ENCODE measurements around the gene TNFSF4.
"Not testable (repeated sequence)": the region's sequence is repeated elsewhere in the genome, so short reads cannot be mapped to it uniquely, and the experiment has no call there.

The TNFSF4 gene, protein sequence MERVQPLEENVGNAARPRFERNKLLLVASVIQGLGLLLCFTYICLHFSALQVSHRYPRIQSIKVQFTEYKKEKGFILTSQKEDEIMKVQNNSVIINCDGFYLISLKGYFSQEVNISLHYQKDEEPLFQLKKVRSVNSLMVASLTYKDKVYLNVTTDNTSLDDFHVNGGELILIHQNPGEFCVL

DNA sequence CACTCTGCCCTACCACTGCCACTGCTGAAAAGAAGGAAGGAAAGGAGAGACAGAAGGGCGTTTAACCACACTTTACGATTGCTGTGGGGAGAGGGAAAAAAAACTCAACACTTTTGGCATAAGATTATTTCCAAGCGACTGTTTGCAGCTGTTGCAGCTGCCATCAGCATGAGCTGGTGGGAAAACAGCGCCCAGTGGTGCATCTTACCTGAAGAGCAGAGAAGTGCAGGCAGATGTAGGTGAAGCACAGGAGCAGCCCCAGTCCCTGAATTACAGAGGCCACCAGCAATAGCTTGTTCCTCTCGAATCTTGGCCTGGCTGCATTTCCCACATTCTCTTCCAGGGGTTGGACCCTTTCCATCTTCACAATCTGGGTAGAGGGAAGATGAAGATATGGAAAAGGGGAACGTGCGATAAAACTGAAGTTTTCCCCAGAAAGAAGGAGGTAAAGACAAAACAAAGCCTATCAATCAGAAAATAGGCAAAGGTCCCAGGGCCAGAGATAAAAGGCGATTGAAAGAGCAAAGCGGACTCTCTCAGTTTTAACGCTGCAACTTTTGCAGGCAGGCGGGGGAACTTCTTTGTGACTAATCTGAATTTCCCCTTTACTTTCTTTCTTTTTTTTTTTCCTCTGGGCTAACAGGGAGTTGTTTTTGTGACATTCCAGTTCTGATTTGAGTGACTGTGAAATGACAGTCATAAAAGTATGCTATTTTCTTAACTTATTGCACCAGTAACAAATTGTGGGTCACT lies at the start of gene TNFSF4:
TSS of gene TNFSF4 (minus strand) at position 516 of the 753 bp plus-strand sequence. CDS start at position 361, 155 bp downstream.
- DNase-seq = peak; percentile 94
- in situ Hi-C loops (cut with MboI; ENCODE audit: low pct_unique_long_range_greater_than_20kb, low sequenced_read_pairs) = no loop called here

DNA sequence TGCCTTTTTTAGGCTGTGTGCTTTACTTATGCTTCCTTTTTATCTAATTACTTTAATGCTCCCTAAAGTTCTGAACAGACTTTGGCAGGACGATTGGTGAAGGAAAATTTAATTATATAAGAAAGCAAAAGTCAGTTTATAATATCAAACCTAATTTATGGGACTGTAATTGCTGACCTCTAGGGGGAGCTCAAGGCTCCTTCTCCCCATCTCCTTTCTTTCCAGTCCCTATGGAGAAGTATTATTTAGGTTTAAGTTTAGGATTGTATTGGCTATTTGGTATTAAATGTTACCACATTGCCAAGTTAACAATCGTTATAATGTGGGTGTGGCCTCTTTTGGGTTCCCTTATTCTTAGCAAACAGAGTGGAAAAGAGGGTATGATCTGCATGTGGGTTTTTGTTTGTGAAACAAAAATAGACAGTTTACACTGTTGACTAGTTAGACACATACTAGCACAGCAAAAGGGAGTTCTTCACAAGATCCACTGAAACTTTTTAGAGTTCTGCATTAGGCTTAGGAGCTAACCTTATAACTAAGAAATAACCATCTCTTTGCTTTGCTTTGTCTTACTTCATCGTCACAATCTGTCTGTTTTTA lies 48.2 kb upstream of the TNFSF4 start:
- in situ Hi-C loops (cut with MboI; ENCODE audit: low pct_unique_long_range_greater_than_20kb, low sequenced_read_pairs) = no loop called here
- DNase-seq = peak; percentile 63

DNA sequence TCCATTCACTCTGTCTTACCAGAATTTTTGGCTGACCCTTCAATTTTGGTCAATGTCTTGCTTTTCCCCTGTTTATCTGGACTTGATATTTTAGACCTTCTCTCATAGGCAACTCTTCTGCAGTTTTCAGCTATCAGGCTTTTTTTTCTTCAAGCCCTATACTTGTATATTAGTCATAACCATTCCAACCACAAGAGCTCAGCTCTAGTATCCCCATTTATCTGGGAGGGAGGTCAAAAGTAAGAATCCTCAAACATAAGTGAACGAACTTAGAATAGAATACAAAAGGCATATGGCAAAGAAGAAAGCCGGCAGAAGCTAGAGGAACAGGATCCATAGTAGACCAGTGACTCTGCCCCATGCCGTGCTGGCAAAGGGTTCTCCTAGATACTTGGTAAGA lies 45.9 kb upstream of the TNFSF4 start:
- in situ Hi-C loops (cut with MboI; ENCODE audit: low pct_unique_long_range_greater_than_20kb, low sequenced_read_pairs) = no loop called here
- DNase-seq = no peak

DNA sequence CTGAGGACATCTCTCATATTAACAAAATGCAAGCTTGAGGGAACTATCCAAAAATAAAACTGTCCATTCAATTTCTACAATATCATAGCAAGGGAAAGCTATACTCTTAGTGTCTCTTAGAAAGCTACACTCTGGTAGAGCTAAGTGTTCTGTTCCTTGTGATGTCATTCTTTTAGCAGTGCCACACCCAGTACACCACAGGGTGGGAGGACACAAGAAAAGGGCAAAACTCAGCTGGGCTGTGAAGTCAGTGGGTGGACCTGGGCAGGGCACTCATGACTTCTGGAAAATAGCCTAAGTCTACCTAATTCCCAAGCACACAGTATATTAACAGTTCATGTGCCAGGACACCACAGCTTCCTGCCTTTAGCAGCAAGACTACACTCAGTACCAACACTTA lies 42.2 kb upstream of the TNFSF4 start:
- in situ Hi-C loops (cut with MboI; ENCODE audit: low pct_unique_long_range_greater_than_20kb, low sequenced_read_pairs) = no loop called here
- DNase-seq = no peak

DNA sequence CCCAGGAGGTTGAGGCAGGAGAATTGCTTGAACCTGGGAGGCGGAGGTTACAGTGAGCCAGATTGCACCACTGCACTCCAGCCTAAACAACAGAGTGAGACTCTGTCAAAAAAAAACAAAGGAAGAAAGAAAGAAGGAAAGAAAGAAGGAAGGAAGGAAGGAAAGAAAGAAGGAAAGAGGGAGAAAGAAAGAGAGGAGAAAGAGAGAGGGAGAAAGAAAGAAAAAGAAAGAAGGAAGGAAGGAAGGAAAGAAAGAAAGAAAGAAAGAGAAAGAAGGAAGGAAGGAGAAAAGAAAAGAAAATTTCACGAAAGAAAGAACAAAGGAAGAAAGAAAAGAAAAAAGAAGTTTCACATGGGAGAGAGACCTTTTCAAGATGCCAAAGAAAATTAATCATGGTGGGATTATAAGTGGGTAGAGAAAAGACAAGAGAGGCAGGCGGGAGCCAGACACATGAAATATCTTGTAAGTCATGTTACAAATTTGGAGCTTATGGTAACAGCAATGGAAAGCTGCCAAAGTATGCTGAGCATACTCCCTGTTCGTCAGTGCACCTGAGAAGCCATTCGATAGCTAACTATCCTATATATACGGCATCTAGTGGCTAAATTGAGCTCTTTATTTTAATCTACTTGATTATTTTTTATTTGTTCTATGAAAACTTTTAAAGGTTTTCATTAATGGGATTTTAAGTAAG lies 41.3 kb upstream of the TNFSF4 start:
- in situ Hi-C loops (cut with MboI; ENCODE audit: low pct_unique_long_range_greater_than_20kb, low sequenced_read_pairs) = no loop called here
- no peak for DNase-seq

DNA sequence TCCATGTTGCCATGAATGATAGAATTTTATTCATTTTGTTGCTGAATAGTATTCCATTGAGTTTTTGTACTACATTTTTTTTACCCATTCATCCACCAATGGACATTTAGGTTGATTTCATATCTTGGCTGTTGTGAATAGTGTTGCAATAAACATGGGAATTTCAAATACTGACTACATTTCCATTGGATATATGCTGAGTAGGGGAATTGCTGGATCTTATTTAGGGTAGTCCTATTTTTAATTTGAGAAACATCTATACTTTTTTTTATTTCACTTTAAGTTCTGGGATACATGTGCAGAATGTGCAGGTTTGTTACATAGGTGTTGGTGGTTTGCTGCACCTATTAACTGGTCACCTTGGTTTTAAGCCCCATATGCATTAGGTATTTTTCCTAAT lies 38.8 kb upstream of the TNFSF4 start:
- DNase-seq = no peak
- in situ Hi-C loops (cut with MboI; ENCODE audit: low pct_unique_long_range_greater_than_20kb, low sequenced_read_pairs) = no loop called here

DNA sequence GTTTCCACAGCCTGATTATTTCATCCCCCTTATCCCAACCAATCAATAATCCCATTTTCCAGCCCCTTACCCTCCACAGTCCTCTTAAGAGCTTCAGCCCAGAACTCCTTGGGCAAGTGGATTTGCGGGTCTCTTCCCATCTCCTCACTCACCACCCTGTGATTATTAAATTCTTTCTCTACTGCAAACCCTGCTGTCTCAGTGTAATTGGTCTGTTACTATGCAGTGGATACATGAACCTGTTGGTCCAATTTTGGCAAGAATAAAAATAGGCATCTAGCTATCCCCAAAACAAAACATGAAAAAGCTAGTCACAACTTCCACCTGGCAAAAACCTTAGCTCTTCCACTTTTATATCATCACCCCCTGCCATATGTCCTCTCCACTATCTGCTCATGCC lies 36.2 kb upstream of the TNFSF4 start:
- DNase-seq = no peak
- in situ Hi-C loops (cut with MboI; ENCODE audit: low pct_unique_long_range_greater_than_20kb, low sequenced_read_pairs) = no loop called here

DNA sequence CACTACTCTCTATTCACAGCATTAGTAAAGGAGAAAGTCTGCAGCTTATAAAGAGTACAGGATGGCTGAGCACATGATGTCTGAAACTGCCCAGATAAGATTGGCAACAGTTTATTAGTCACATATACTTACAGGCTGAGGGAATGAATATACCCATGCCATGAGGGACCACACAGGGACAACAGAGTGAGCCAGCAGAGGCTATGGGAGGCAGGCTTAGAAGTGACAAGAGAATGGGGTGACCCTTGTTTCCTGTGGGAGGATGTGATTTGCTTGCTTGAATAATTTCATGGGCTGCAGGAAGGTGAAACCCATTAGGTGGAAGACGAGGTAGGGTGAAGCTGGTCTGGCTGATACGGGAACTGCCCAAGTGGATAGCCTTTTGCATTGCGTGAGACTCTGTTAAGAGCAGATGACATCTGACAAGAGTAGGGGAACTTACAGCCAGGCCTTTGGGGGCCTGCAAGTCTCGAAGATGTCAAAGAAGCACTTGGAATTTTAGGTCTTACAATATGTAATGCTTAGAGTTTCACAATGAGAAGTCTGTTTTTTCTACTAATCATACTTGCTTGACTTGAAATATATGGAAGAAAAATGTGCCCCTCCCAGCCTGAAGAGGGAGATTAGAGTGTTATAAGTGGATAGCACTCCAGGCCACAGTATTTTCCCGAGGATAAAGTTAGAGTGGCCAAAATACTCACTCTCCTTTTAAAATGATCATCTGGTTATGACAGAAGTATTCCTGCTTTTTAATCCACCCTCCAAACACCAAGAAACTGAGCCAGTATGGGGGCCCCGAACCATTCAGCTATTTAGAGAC lies 34.6 kb upstream of the TNFSF4 start:
- peak; percentile 81 for DNase-seq

DNA sequence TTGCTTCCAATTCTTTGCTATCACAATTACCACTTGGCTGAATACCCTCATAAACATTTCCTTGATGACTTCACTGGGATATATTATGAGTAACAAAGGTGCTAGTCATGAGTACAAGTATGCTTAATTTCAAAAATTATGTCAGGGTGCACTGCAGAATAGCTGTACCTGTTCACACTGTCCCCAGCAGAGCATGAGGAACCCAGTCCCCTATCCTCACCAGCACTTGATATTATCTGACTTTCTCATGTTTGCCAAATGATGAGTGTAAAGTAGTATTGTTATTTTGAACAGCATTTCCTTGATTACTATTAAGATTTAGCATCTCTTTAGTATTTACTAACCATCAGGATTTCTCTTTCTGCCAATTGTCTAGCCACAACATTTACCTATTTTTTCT lies 33.5 kb upstream of the TNFSF4 start:
- in situ Hi-C loops (cut with MboI; ENCODE audit: low pct_unique_long_range_greater_than_20kb, low sequenced_read_pairs) = no loop called here

More for the DNA sequence above, 34.6 kb upstream of the TNFSF4 start:
- in situ Hi-C loops (cut with MboI; ENCODE audit: low pct_unique_long_range_greater_than_20kb, low sequenced_read_pairs) = no loop called here

DNA sequence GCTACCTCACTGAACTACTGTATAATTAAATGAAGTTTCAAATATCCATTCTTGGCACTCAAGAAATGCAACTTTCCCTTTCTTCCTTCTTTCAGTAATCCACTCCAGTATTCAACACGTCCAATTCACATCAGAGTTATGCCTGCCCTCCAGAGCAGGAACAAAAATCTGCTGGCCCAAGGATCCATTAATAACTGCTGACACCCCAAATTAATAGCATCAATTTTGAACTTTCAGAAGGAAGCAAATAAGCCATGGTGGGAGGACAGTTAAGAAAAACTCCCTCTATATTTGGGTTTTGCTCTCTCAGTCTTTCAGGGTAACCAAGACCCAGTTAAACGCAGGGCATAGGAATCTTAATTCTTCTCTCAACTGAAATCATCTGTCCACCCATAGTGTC lies 31.9 kb upstream of the TNFSF4 start:
- in situ Hi-C loops (cut with MboI; ENCODE audit: low pct_unique_long_range_greater_than_20kb, low sequenced_read_pairs) = no loop called here

More for the DNA sequence above, 33.5 kb upstream of the TNFSF4 start:
- no peak for DNase-seq

DNA sequence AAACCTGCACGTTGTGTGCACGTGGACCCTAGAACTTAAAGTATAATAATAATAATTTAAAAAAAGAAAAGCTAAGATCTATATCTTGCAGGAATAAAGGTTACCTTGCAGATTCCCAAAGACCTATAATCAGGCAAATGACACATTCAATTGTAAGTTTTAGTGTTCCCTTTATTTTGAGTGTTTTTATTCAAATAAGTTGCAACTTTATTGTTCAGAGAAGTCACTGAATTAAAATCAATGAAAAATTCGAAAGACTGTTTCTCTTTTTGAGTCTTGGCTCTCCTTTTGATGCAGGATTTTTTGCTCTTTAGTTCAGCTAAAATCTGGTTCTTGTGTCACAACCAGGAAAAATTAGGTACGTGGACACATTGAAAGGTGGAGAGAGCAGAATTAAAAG lies 27.8 kb upstream of the TNFSF4 start:
- DNase-seq = no peak
- in situ Hi-C loops (cut with MboI; ENCODE audit: low pct_unique_long_range_greater_than_20kb, low sequenced_read_pairs) = no loop called here

More for the DNA sequence above, 31.9 kb upstream of the TNFSF4 start:
- DNase-seq = no peak

DNA sequence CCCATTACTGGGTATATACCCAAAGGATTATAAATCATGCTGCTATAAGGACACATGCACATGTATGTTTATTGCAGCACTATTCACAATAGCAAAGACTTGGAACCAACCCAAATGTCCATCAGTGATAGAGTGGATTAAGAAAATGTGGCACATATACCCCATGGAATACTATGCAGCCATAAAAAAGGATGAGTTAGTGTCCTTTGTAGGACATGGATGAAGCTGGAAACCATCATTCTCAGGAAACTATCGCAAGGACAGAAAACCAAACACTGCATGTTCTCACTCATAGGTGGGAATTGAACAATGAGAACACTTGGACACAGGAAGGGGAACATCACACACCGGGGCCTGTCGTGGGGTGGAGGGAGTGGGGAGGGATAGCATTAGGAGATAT lies 27.3 kb upstream of the TNFSF4 start:
- in situ Hi-C loops (cut with MboI; ENCODE audit: low pct_unique_long_range_greater_than_20kb, low sequenced_read_pairs) = not testable (repeated sequence)

DNA sequence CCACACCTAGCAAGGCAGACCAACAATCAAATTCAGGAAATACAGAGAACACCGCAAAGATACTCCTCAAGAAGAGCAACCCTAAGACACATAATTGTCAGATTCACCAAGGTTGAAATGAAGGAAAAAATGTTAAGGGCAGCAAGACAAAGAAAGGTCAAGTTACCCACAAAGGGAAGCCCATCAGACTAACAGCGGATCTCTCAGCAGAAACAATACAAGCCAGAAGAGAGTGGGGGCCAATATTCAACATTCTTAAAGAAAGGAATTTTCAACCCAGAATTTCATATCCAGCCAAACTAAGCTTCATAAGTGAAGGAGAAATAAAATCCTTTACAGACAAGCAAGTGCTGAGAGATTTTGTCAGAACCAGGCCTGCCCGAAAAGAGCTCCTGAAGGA lies 21.9 kb upstream of the TNFSF4 start:
- DNase-seq; in situ Hi-C loops (cut with MboI; ENCODE audit: low pct_unique_long_range_greater_than_20kb, low sequenced_read_pairs): not testable (repeated sequence)

More for the DNA sequence above, 27.3 kb upstream of the TNFSF4 start:
- not testable (repeated sequence) for DNase-seq

DNA sequence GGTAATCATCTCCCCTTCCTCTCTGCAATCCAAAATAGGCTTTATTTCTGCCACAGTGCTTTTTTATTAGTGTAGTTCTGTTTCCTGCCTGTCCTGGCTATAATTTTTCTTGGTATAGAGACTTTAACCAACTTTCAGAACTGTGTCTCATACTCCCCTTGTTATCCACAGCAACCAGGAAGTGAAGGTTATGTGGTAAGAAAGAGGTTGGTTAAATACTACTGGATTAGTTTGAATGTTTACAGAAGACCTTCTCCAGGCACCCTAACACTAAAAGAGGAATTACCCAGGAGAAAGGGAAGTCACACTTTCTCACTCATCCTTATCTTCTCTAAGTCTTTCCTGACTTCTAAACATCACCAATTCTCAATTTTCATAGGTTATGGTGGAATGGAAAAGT lies 17.8 kb upstream of the TNFSF4 start:
- DNase-seq = peak; percentile 62
- in situ Hi-C loops (cut with MboI; ENCODE audit: low pct_unique_long_range_greater_than_20kb, low sequenced_read_pairs) = no loop called here

DNA sequence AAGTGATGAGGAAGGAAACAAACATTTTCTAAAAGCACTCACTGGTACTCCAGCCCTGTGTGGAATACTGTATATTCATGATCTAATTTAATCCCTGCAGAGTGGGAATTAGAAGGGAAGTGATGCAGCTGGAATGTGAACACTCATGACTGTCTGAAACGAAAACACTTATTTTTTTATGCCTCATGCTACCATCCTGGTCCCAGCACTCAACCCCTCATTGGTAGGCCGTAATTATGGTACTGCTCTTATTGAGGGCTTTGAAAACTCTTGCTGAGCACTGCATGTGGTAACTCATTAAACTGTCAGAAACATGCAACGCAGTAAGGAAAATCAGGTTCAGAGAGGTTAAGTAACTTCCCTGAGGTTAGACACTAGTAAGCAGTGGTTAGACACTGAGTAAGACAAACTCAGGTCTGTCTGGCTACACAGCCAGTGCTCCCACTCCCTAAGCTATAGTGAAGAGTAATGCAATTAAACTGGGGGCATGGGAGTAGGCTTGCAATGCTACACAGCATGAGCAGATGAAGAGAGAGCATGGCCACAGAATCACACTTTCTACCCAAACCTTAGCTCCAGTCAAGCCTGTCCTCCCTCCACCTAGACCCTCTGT lies 17.3 kb upstream of the TNFSF4 start:
- in situ Hi-C loops (cut with MboI; ENCODE audit: low pct_unique_long_range_greater_than_20kb, low sequenced_read_pairs) = no loop called here

DNA sequence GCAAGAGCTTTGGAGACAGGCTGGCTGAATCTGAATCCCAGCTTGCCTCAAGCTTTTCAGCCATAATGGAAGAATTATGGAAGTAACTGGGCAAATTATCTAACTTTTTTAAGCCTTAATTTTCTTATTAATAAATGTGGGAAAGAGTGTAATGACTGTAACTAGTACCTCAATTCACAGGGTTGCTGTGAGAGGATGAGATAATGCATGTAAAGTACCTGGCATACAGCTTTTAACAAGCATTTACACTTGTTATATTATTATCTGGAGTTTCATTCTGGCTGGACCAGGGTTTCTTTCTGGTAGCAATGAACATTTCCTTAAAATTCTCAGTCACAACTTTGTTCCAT lies 15.9 kb upstream of the TNFSF4 start:
- in situ Hi-C loops (cut with MboI; ENCODE audit: low pct_unique_long_range_greater_than_20kb, low sequenced_read_pairs) = no loop called here
- DNase-seq = no peak

More for the DNA sequence above, 17.3 kb upstream of the TNFSF4 start:
- DNase-seq = no peak

DNA sequence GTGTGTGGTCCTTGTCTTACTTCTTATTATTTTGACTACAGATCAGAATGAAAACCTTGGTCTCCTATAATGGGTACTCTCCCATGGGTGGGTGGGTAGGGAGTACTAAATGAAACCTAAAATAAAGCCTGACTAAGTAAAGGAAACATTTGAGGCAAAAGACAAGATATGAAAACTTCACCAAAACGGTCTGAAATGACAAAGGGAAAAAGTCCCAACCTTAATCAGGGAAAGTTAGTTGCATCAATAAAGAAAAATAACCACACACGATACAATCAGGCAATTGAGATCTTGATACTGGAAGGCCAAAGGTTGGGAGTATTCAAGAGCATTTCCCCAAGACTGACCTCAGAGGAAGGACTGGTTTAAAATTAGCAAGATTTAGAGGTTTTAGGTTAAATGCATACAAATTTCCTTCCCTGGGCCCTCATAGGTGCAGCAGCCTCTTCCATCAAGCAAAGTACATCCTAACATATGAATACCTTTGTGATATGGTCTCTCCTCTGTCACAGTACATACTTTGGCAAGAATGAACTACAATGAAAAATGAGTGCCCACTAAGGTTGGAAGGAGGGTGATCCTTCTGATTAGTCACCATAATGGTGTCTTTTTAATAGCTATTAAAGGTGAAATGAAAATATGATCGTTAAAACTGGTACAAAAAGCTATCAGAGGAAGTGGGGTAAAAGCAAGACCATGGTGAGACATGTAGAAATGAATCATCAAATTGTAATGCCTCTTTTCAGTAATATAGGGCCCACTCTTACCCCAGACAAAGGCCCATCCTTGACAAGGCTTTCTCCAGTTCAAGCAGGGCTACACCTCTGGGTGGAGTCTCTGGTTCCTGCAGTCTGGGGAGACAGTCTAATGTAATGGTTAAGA lies 15.3 kb upstream of the TNFSF4 start:
- no peak for DNase-seq
- in situ Hi-C loops (cut with MboI; ENCODE audit: low pct_unique_long_range_greater_than_20kb, low sequenced_read_pairs) = no loop called here

DNA sequence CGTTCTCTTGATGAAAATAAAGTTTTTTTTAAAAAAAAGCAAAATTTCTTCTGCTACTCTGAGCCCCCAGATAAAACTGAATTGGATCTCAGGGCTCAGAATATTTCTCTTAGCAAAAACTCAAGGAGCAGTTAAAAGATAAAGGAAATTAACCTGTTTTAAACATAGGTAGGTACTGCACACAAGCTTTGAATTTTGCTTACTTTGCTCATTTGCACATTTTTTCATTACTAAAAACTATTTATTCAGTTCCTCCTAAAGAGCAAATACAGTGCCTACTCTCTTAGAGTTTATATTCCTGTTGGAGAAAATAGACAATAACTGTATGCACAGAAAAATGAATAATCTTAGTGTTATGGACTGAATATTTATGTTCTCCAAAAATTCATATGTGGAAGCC lies 13.0 kb upstream of the TNFSF4 start:
- in situ Hi-C loops (cut with MboI; ENCODE audit: low pct_unique_long_range_greater_than_20kb, low sequenced_read_pairs) = no loop called here

More for the DNA sequence above, 13.0 kb upstream of the TNFSF4 start:
- DNase-seq = no peak
